Iris pigment epithelial cell (primary cell): ENCODE data around the gene MAP7D3.
"Not testable (repeated sequence)": the region's sequence is repeated elsewhere in the genome, so short reads cannot be mapped to it uniquely, and the experiment has no call there.

ENCODE experiments used
- DNase-seq: peaks from one replicate; pipeline ENCODE4 v3.0.0-alpha.2; 2011; ENCODE audit warnings: low read depth

Gene MAP7D3

DNA sequence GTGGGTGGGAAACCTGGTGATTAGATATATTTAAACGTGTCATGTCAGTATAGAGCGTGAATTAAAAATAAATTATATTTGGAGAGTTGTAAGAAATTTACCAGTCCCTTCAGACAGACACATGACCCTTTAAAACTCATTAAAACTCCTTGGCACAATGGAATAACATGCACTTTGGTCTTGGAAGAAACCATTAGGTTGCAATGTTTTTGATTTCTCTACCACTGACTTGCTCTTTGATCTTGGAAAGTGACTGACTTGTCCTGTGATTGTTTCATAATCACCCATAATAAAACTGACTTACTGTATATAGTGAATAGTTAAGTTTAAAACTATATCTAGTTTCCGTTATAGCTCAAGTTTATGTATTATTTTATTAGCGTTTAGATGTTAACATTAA lies 68.0 kb downstream of the MAP7D3 start:
- no peak for DNase-seq

GRCh38 chrX:136182414-136182813 lies 68.8 kb downstream of the MAP7D3 start:
- no peak for DNase-seq

GRCh38 chrX:136179133-136179532 lies 72.1 kb downstream of the MAP7D3 start:
- DNase-seq = no peak

GRCh38 chrX:136176399-136176825 lies 74.8 kb downstream of the MAP7D3 start:
- peak; percentile 93 for DNase-seq

DNA sequence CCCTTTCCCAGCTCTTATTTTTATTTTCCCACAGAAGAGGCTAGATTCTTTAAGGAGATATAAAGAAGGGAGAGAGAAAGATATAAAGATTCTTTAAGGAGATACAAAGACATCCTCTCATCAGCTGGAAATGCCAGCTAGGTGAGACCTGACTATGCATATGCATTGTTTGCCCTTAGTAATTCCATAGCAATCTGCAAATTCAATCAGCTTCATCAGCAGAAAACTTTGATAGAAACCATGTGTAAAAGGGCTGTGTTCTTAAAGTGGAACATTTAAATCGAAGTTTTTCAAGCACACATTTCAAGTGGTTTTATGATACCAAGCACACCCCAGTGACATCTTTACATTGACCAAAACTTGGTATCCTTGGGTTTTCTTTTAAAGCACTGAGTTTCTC lies 79.8 kb downstream of the MAP7D3 start:
- DNase-seq = no peak

DNA sequence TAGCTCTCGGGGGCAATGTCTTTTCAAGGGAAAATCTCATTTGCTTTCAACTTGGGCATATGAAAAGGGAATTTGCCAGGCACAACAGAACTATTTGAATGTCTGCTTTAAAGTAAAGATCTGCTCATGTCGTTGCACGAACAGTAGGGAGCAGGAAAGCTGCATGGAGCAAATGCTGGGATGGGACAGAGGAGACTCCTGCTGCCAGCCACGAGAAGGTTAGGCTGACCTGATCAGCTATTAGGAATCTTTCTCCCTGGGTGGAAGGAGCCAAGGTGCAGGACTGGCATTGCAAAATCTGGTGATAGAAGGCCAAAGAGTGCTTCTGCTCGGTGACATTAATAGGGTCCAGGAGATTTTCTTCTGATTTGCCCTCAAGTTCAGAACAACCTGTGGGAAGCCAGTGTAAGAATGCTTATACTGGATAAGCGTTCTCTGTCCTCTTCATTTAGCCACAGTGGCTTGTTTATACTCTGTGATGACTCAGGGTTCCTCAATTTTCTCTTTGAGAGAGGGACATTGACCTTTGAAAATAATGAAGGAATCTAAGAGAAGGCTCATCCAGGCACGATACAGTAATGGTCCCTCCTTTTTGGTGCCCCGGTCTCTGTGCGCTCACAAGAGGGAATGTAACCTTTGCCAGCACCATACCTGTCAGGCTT lies 80.9 kb downstream of the MAP7D3 start:
- peak; percentile 54 for DNase-seq

- DNase-seq = peak; percentile 92
These were observed 82.1 kb downstream of the MAP7D3 start for GRCh38 chrX:136168929-136169735.

DNA sequence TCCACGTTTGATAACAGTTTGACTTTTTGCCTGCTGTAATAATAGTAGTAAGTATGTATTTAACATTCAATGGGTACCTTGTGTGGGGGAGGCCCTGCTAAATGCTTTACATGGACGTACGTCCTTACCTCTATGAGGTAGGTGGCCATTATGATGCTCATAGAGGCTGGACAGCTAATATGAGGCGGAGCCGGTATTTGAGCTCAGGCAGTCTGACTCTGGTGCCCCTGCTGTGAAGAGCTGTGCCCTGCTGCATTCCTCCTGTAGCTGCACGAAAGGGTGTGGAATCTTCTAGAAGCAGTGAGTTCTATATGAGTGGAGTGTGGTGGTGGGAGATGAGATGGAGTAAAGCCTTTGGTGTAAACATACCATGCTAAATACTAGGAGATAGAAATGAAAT lies 83.2 kb downstream of the MAP7D3 start:
- not testable (repeated sequence) for DNase-seq

GRCh38 chrX:136166221-136166855 lies 84.9 kb downstream of the MAP7D3 start:
- peak; percentile 58 for DNase-seq

DNA sequence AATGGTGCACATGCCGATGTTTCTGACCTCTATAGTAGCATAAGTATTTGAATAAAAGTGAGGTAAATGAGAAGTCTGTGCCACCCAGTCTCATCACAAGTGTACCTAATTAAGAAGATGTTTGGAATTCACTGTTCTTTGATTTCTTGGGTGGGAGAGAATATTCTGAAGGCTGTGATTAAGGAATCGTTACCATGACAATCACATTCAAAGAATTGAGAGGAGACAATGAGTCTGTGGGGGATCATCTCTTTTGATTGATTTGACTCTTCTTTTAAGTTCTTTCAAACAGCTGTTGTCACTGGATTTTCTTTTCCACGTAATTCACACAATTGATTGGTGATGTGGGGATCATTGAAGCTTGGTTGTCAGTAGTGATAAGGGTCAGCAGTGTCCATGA lies 85.8 kb downstream of the MAP7D3 start:
- DNase-seq = no peak

GRCh38 chrX:136163689-136164088 lies 87.5 kb downstream of the MAP7D3 start:
- no peak for DNase-seq
